A549 (cell line): Measurements from ENCODE around the gene TPSB2. TPM values are rescaled to one million over a fixed set of nuclear protein-coding genes. Genes with fewer than 3 reads are reported as not detected.
"Not testable (repeated sequence)": the region's sequence is repeated elsewhere in the genome, so short reads cannot be mapped to it uniquely, and the experiment has no call there.

Experiments used
- ATAC-seq, 2 experiments: fragments of 200-7000 bp in 1 of 2; fragments of >200 bp in 1 of 2; cut with Nextera tagmentation in 1 of 2; cut with Tn5 transposase in 1 of 2; 3 replicates each; pipeline versions ENCODE4 v1.8.0 to v1.9.1; 2018 to 2020; ENCODE audit warnings: mild to moderate bottlenecking in 1 of 2, moderate library complexity in 1 of 2
- CTCF ChIA-PET: fragments of 300-600 bp; sonication (Branson Sonifier 250); formaldehyde crosslinking; extraction: SDS; loops from one replicate; lab custom pipeline; 2021; ENCODE audit warnings: antibody characterized with exemption, inconsistent platforms; lab: Yijun Ruan, JAX
- POLR2A ChIA-PET: fragments of 350-600 bp; formaldehyde crosslinking; extraction: SDS; loops from one replicate; lab custom pipeline; 2021; ENCODE audit warnings: antibody characterized with exemption, inconsistent platforms; lab: Yijun Ruan, JAX
- DNase-seq, 2 experiments: peaks; one replicate each; pipeline versions ENCODE4 v3.0.0 to v3.0.0-alpha.2; 2011 to 2016; ENCODE audit warnings: low read depth in 1 of 2, low spot score in 1 of 2
- FAIRE-seq: peaks from 2 replicates; lab custom pipeline; 2011; peaks lifted over from hg19 to GRCh38; lab: Jason Lieb, UNC
- H3K27ac ChIP-seq, 2 experiments: fragments of >200 bp; sonication (Bioruptor Twin); formaldehyde crosslinking; 3 replicates each; pipeline ENCODE4 v1.5.1; 2016 to 2017
- H3K4me1 ChIP-seq: fragments of >200 bp; sonication (Bioruptor Twin); formaldehyde crosslinking; 3 replicates; pipeline ENCODE4 v1.6.1; 2016
- H3K4me2 ChIP-seq: fragments of >200 bp; sonication (Bioruptor Twin); formaldehyde crosslinking; 3 replicates; pipeline ENCODE4 v1.6.1; 2016
- H3K4me3 ChIP-seq: fragments of >200 bp; sonication (Bioruptor Twin); formaldehyde crosslinking; 3 replicates; pipeline ENCODE4 v1.5.1; 2016
- H3K9me3 ChIP-seq: fragments of >200 bp; sonication (Bioruptor Twin); formaldehyde crosslinking; 3 replicates; pipeline ENCODE4 v1.6.1; 2016
- ATOH8 ChIP-seq: fragments of 250-450 bp; sonication (Bioruptor Pico); IDR thresholded peaks from 2 replicates; pipeline ENCODE4 v1.5.0; 2020; ENCODE audit warnings: low read depth, mild to moderate bottlenecking, moderate library complexity
- CBX8 ChIP-seq: fragments of 200-600 bp; sonication (generic); IDR thresholded peaks from 2 replicates; pipeline ENCODE4 v1.6.1; 2016
- CHD4 ChIP-seq: fragments of 200-600 bp; sonication (generic); IDR thresholded peaks from 2 replicates; pipeline ENCODE4 v1.6.1; 2016; ENCODE audit warnings: antibody characterized with exemption, mild to moderate bottlenecking, borderline replicate concordance
- FOXS1 ChIP-seq: fragments of 250-450 bp; sonication (Bioruptor Pico); IDR thresholded peaks from 2 replicates; pipeline ENCODE4 v1.5.0; 2020; ENCODE audit warnings: mild to moderate bottlenecking, moderate library complexity
- HDAC2 ChIP-seq: fragments of 200-600 bp; sonication (generic); IDR thresholded peaks from 2 replicates; pipeline ENCODE4 v1.6.1; 2016
- HES2 ChIP-seq: fragments of >200 bp; sonication (Bioruptor Twin); formaldehyde crosslinking; IDR thresholded peaks from 2 replicates; pipeline ENCODE4 v1.6.1; 2016
- HOXB13 ChIP-seq: fragments of 250-450 bp; sonication (Bioruptor Pico); IDR thresholded peaks from 2 replicates; pipeline ENCODE4 v1.5.0; 2020; ENCODE audit warnings: low read depth, mild to moderate bottlenecking, moderate library complexity
- JUNB ChIP-seq: fragments of >200 bp; sonication (Bioruptor Twin); formaldehyde crosslinking; IDR thresholded peaks from 2 replicates; pipeline ENCODE4 v1.6.1; 2016
- KDM1A ChIP-seq: fragments of 200-600 bp; sonication (generic); IDR thresholded peaks from 2 replicates; pipeline ENCODE4 v1.6.1; 2016; ENCODE audit warnings: low read depth, mild to moderate bottlenecking
- MAFK ChIP-seq: fragments of 450-650 bp; IDR thresholded peaks from 2 replicates; pipeline ENCODE4 v1.6.1; 2014; ENCODE audit not compliant: partially characterized antibody
- MAX ChIP-seq: IDR thresholded peaks from 2 replicates; pipeline ENCODE4 v1.6.1; 2012
- POLR2AphosphoS2 ChIP-seq: conservative IDR thresholded peaks from 2 replicates; pipeline ENCODE4 v1.6.1; 2012; ENCODE audit warnings: low read length, improper control_type of control experiment, inconsistent platforms
- RAD21 ChIP-seq, 2 experiments: fragments of >200 bp in 1 of 2; sonication (Bioruptor Twin) in 1 of 2; formaldehyde crosslinking in 1 of 2; IDR thresholded peaks in 1 of 2; conservative IDR thresholded peaks in 1 of 2; 2 replicates in 1 of 2; 3 replicates in 1 of 2; pipeline ENCODE4 v1.6.1; 2012 to 2018; ENCODE audit warnings: inconsistent platforms in 1 of 2
- RFX5 ChIP-seq: fragments of 450-650 bp; IDR thresholded peaks from 2 replicates; pipeline ENCODE4 v1.7.1; 2014; ENCODE audit warnings: antibody characterized with exemption, mild to moderate bottlenecking, moderate library complexity
- TFCP2L1 ChIP-seq: fragments of 250-450 bp; sonication (Bioruptor Pico); IDR thresholded peaks from 2 replicates; pipeline ENCODE4 v1.5.0; 2021; ENCODE audit warnings: mild to moderate bottlenecking
- WGBS: methylation state at CpG from one replicate; pipeline ENCODE4 v1.1.6; 2017; ENCODE audit errors: missing lambda C conversion rate; 5-methylcytosine and 5-hydroxymethylcytosine counted together
- polyA plus RNA-seq, 4 experiments: library from polyadenylated mRNA; depleted of rRNA in 3 of 4; stranded (reverse); fragments of >200 nt; fragmentation: RNase III in 1 of 4; extraction: RNeasy Plus Mini Kit Qiagen cat#74134 plus additional on column Dnase treatment in 1 of 4; gene quantifications; 2 replicates in 3 of 4; 3 replicates in 1 of 4; pipeline ENCODE4 v1.2.3, GENCODE V29; 2011 to 2017

TPSB2 gene
- polyA plus RNA-seq, 2 of the 4 experiments (the other 2 are of a cell fraction) = not detected

- POLR2A ChIA-PET, ATAC-seq, CTCF ChIA-PET, FAIRE-seq, H3K27ac ChIP-seq, H3K9me3 ChIP-seq, DNase-seq, H3K4me3 ChIP-seq, H3K4me2 ChIP-seq: not testable (repeated sequence)
- WGBS = 65% methylated on average over 5 of the region's 7 CpGs
- peaks cover 13% of the 10 kb centered on the region for H3K4me1 ChIP-seq
Measured at GRCh38 chr16:1228227-1228626, 1.8 kb downstream of the TPSB2 start.

GRCh38 chr16:1226692-1227091 lies 3.3 kb downstream of the TPSB2 start:
- H3K4me3 ChIP-seq, FAIRE-seq, POLR2A ChIA-PET, H3K27ac ChIP-seq, ATAC-seq, H3K9me3 ChIP-seq, H3K4me2 ChIP-seq, DNase-seq: not testable (repeated sequence)
- WGBS = 75% methylated on average over 3 of the region's 14 CpGs
- H3K4me1 ChIP-seq = peaks cover 13% of the 10 kb centered on the region
- CTCF ChIA-PET = interaction anchor here (0.6 kb wide), 1 partner anchor 103 kb away, joined by 3 read pairs; no protein-coding TSS in a partner anchor

- 71% methylated on average over 18 of the region's 24 CpGs for WGBS
- FAIRE-seq, DNase-seq, H3K4me3 ChIP-seq, H3K9me3 ChIP-seq, POLR2A ChIA-PET: not testable (repeated sequence)
- ATAC-seq = peak in 1 of 2 experiments; percentile 50; a peak in 3 of 6 replicates
- Histone ChIP-seq H3K4me2 (0 out of 3 replicates have a peak overlapping the region, but pooled peaks have one; percentile 1), H3K4me1 (peaks cover 20% of the 10 kb centered on the region), H3K27ac (peak overlapping the region; percentile 45 to 77; a peak in 4 of 6 replicates)
- CTCF ChIA-PET = interaction anchor here (0.6 to 1.3 kb wide), 3 partner anchors 102 to 168 kb away, joined by 3 read pairs; no protein-coding TSS in a partner anchor
- TF ChIP-seq MAFK = peak; percentile 60
Measured at GRCh38 chr16:1225728-1226311, 4.2 kb downstream of the TPSB2 start.

- no peak within 1 kb of the TSS for H3K4me3 ChIP-seq
- ChIA-PET POLR2A (no interaction called here), CTCF (interaction anchor here (1.0 to 1.3 kb wide), 3 partner anchors 63 to 168 kb away, joined by 3 to 5 read pairs (median 3); no protein-coding TSS in a partner anchor)
- H3K4me1 ChIP-seq = peaks cover 20% of the 10 kb centered on the region
- no peak for DNase-seq
- TF ChIP-seq POLR2AphosphoS2 (no peak), HES2 (no peak), MAFK (no peak), JUNB (no peak), KDM1A (no peak), RAD21 (conservative IDR thresholded peaks at IDR 0.05 in 1 of 2, IDR thresholded peaks at IDR 0.05 in 1 of 2) (no peak), CHD4 (no peak), MAX (no peak), HOXB13 (no peak), CBX8 (no peak), ATOH8 (CRISPR knock-in tag) (no peak), RFX5 (no peak), HDAC2 (no peak), TFCP2L1 (CRISPR knock-in tag) (no peak), FOXS1 (CRISPR knock-in tag) (no peak)
- no peak for FAIRE-seq
- peak within 1 kb of the TSS; percentile 45 to 77; a peak in 4 of 6 replicates for H3K27ac ChIP-seq
- H3K9me3 ChIP-seq = no peaks in the 10 kb centered on the region
- 0 out of 3 replicates have a peak within 1 kb of the TSS, but pooled peaks have one; percentile 1 for H3K4me2 ChIP-seq
- 59% methylated on average over 5 of the region's 10 CpGs for WGBS
- ATAC-seq = peak in 1 of 2 experiments; percentile 12; a peak in 2 of 6 replicates
Measured at GRCh38 chr16:1225051-1225451, 4.9 kb downstream of the TPSB2 start, which contains the start of gene TPSG1. Gene TPSG1, minus strand, starts transcription at chr16:1225268. Its CDS starts 16 bp downstream, at chr16:1225252.
